C4-2B (cell line): ENCODE data around the gene NCKAP5.

Source experiments
- ZFX ChIP-seq: fragments of 450-650 bp; IDR thresholded peaks from 2 replicates; pipeline ENCODE4 v1.6.1; 2017
- TF ChIP-seq, protein P1 (sequence below): fragments of 450-650 bp; conservative IDR thresholded peaks from 2 replicates; pipeline ENCODE4 v1.5.1; 2017; ENCODE audit warnings: mild to moderate bottlenecking

DNA sequence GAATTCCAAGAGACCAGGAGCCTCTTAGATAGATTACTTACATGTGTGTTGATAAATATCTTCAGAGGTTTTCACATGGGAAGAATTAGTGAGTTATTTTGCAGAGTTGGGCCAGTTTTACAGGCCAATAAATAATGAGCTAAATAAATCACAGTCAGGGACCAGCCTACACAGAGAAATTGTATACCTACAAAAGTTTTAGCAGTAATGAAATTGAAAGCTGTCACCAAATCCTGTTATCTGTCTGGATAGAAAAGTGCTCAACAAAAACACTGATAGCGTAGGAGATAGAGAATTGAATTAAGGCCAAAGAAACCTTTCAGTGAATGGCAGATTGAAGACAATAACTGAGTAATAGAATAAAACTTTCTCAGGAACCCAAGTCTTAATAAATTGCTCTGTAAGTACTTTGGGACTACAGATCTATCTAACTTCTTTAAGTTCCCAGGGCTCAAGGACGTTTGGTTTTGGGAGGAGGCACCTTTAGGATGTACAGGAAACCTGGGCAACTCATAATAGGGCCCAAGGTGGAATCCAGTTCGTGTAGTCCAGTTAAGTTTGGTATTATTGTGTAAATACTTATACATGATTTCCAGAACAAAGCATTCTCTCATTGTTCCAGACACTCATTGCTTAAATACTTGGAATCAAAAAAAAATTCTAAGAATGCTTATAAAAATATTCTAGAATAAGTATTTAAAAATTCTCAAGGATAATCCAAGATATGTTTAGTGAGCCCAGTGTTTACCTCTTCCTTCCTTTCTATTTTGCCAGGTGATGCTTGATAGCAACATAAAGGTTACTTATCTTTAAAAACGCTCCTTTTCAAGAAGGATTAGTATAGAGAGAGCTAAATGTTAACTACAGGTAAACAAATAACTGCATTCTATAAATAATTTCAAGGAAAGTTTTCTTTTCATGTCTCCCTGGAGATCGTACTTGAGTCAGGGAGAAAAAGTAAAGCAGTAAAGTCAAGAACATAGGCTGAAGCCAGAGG lies 134.5 kb downstream of the NCKAP5 start:
- TF ChIP-seq, protein P1, sequence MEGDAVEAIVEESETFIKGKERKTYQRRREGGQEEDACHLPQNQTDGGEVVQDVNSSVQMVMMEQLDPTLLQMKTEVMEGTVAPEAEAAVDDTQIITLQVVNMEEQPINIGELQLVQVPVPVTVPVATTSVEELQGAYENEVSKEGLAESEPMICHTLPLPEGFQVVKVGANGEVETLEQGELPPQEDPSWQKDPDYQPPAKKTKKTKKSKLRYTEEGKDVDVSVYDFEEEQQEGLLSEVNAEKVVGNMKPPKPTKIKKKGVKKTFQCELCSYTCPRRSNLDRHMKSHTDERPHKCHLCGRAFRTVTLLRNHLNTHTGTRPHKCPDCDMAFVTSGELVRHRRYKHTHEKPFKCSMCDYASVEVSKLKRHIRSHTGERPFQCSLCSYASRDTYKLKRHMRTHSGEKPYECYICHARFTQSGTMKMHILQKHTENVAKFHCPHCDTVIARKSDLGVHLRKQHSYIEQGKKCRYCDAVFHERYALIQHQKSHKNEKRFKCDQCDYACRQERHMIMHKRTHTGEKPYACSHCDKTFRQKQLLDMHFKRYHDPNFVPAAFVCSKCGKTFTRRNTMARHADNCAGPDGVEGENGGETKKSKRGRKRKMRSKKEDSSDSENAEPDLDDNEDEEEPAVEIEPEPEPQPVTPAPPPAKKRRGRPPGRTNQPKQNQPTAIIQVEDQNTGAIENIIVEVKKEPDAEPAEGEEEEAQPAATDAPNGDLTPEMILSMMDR, result no peak
- no peak for TF ChIP-seq ZFX
